GM19240 (cell line): Measurements from ENCODE around the gene TBC1D14.
"Not testable (repeated sequence)": the region's sequence is repeated elsewhere in the genome, so short reads cannot be mapped to it uniquely, and the experiment has no call there.

Experiments used
- DNase-seq: peaks from one replicate; pipeline ENCODE4 v3.0.0; 2011; ENCODE audit warnings: low spot score; ENCODE audit not compliant: insufficient read length

Gene TBC1D14

GRCh38 chr4:7076696-7077082 is 167.1 kb downstream of the TBC1D14 start:
- DNase-seq: no peak

- DNase-seq: no peak
Measured at GRCh38 chr4:7077371-7077770, 167.7 kb downstream of the TBC1D14 start.

GRCh38 chr4:7078025-7078424 is 168.4 kb downstream of the TBC1D14 start:
- DNase-seq: no peak

GRCh38 chr4:7079483-7079882 is 169.9 kb downstream of the TBC1D14 start:
- DNase-seq: not testable (repeated sequence)

- not testable (repeated sequence) for DNase-seq
Measured at GRCh38 chr4:7079909-7080308, 170.3 kb downstream of the TBC1D14 start.
